Measurements from ENCODE around the gene USPL1.

DNA sequence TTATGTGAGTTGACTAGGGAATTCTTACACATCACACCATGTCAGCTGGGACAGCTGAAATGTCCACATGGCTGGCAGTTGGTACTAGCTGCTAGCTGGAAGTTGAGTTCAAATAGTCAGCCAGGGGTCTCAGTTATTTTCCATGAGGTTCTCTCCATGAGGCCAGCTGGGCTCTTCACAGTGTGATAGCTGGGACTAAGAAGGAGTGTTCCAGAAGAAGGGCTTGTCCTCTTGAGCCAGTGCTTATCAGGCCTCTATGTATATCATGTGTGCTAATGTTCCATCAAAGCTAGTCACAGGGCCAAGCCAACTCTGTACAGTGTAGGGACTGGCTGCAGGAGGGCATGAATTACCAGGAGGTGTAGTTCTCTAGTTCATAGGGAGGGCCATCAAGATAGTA, 11.8 kb downstream of the USPL1 start:
- TF ChIP-seq, protein P1, sequence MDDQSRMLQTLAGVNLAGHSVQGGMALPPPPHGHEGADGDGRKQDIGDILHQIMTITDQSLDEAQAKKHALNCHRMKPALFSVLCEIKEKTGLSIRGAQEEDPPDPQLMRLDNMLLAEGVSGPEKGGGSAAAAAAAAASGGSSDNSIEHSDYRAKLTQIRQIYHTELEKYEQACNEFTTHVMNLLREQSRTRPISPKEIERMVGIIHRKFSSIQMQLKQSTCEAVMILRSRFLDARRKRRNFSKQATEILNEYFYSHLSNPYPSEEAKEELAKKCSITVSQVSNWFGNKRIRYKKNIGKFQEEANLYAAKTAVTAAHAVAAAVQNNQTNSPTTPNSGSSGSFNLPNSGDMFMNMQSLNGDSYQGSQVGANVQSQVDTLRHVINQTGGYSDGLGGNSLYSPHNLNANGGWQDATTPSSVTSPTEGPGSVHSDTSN (CRISPR knock-in tag; IDR thresholded peaks at IDR 0.05; ENCODE audit: borderline replicate concordance), result no peak
- TF ChIP-seq, protein P2, sequence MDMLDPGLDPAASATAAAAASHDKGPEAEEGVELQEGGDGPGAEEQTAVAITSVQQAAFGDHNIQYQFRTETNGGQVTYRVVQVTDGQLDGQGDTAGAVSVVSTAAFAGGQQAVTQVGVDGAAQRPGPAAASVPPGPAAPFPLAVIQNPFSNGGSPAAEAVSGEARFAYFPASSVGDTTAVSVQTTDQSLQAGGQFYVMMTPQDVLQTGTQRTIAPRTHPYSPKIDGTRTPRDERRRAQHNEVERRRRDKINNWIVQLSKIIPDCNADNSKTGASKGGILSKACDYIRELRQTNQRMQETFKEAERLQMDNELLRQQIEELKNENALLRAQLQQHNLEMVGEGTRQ (IDR thresholded peaks at IDR 0.05; ENCODE audit: low read depth, low read length), result no peak
- TF ChIP-seq, protein P2 (CRISPR knock-in tag; IDR thresholded peaks at IDR 0.05; ENCODE audit: borderline replicate concordance), result no peak
- TF ChIP-seq HCFC1 (IDR thresholded peaks at IDR 0.05; ENCODE audit: low read depth, low read length) (no peak), HNRNPUL1 (IDR thresholded peaks at IDR 0.05; ENCODE audit: low read depth, low read length) (no peak), CAMTA2 (CRISPR knock-in tag; IDR thresholded peaks at IDR 0.05; ENCODE audit: borderline replicate concordance) (no peak), SIN3A (IDR thresholded peaks at IDR 0.05; ENCODE audit: borderline replicate concordance, low read depth, low read length) (no peak), RXRA (CRISPR knock-in tag; IDR thresholded peaks at IDR 0.05) (no peak), ZBTB42 (CRISPR knock-in tag; IDR thresholded peaks at IDR 0.05) (no peak), ZNF24 (IDR thresholded peaks at IDR 0.05) (no peak)
- TF ChIP-seq, protein P3, sequence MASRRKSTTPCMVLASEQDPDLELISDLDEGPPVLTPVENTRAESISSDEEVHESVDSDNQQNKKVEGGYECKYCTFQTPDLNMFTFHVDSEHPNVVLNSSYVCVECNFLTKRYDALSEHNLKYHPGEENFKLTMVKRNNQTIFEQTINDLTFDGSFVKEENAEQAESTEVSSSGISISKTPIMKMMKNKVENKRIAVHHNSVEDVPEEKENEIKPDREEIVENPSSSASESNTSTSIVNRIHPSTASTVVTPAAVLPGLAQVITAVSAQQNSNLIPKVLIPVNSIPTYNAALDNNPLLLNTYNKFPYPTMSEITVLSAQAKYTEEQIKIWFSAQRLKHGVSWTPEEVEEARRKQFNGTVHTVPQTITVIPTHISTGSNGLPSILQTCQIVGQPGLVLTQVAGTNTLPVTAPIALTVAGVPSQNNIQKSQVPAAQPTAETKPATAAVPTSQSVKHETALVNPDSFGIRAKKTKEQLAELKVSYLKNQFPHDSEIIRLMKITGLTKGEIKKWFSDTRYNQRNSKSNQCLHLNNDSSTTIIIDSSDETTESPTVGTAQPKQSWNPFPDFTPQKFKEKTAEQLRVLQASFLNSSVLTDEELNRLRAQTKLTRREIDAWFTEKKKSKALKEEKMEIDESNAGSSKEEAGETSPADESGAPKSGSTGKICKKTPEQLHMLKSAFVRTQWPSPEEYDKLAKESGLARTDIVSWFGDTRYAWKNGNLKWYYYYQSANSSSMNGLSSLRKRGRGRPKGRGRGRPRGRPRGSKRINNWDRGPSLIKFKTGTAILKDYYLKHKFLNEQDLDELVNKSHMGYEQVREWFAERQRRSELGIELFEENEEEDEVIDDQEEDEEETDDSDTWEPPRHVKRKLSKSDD (CRISPR knock-in tag; IDR thresholded peaks at IDR 0.05; ENCODE audit: low read depth), result no peak
- TF ChIP-seq, protein P4, sequence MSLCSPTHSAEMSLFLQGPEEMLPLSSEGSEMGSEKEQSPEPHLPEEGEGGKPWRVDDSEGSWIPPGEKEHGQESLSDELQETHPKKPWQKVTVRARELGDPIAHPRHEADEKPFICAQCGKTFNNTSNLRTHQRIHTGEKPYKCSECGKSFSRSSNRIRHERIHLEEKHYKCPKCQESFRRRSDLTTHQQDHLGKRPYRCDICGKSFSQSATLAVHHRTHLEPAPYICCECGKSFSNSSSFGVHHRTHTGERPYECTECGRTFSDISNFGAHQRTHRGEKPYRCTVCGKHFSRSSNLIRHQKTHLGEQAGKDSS (CRISPR knock-in tag; IDR thresholded peaks at IDR 0.05; ENCODE audit: borderline replicate concordance, low read depth), result no peak
